ENCODE results near the gene RESP18.
A peak's percentile ranks its signal among the peaks of the same experiment; 100 is the strongest.

Gene RESP18

GRCh38 chr2:219332542-219332941 is at the start of gene RESP18:
Gene RESP18, minus strand, starts transcription at chr2:219332744.
- DNase-seq (ENCODE audit: low read depth in 2 of 2) = no peak

DNA sequence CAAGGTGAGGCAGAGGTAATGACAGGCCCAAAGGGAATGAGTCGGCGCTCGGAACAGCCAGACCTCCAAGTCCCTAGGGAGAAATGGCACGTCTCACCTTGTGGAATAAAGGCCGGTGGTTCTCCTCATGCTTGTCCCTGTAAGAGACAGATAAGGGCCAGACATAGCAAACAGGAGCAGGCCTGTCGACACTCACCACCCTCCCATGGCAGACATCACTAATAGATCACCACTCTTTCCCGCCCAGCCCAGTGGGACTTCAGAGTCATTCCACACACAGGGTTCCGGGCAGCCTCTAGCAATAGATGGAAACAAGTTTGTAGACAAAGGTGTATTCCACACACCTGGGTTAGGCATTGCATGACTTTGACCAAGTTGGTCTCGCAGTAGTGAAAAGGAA is 48.9 kb upstream of the RESP18 start:
- no peak for DNase-seq (ENCODE audit: low read depth in 2 of 2)

DNA sequence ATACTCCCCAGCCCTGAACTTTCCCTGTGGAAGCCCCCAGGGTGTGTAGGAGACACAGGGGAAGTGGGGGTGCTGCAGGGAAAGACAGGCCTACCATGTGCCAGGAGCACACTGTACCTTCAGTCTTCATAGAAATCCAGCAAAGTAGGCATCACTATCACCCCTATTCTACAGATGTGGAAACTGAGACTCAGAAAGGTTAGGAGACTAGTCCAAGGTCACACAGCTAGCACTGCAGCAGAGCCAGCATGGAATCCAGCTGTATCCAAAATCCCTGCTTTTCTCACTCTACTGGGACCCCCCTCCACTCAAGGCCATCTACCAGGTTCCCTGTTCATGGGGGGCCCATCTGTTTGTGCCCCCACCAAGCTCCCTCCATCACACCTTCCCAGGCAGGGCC is 48.4 kb upstream of the RESP18 start:
- no peak for DNase-seq (ENCODE audit: low read depth in 2 of 2)

DNA sequence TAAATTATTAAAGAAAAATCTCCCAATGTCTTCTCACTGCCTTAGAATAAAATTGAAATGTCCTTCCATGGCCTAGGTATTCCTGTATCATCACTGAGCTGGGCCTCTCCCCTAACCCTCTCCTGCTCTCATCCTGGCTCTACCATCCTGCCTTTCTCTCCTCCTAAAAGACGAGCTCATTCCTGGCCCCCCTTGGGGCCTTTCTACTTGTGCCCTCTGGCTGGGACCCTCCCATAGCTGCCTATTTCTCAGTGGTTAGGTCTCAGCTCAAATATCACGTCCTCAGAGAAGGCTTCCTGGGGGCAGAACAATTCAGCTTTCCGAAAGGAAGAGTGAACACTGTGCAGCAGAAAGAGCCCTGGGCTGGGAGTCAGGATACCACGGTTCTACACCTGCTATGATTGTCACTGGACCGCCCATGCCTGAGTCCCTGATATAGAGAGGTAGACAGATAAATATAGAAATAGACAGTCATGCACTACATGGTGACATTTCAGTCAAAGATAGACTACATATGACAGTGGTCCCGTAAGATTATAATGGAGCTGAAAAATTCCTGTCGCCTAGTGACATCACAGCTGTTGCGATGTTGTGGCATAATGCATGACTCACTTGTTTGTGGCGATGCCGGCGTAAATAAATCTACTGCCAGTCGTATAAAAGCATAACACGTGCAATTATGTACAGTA is 45.8 kb upstream of the RESP18 start:
- no peak for DNase-seq (ENCODE audit: low read depth in 2 of 2)

GRCh38 chr2:219369447-219369861 is 36.9 kb upstream of the RESP18 start:
- DNase-seq (ENCODE audit: low read depth in 2 of 2) = no peak

DNA sequence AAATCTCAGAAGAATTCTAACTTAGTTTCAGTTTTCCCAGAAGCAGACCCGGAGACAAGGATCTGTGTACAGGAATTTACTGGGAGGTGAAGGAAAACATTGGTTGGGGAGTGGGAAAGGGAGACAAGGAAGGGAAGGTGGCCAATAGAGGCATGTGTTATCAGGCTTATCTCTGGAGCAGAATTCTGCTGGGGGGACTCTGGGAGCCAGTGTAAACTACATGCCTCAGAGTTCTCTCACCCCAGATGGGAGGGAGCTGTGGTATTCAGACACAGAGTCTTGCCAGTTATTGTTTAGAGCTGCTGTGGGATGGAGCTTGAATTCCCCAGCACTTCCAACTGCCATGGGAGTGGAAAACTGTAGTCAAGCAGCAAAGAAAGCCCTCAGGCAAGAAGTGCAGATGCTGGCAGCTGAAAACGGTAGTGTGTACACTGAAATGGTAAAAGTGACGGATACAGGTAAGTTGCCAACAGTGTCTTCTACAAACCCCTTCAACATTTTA is 36.2 kb upstream of the RESP18 start:
- DNase-seq (ENCODE audit: low read depth in 2 of 2) = no peak

- no peak for DNase-seq (ENCODE audit: low read depth in 2 of 2)
Observed at GRCh38 chr2:219362524-219363164, 30.1 kb upstream of the RESP18 start.

DNA sequence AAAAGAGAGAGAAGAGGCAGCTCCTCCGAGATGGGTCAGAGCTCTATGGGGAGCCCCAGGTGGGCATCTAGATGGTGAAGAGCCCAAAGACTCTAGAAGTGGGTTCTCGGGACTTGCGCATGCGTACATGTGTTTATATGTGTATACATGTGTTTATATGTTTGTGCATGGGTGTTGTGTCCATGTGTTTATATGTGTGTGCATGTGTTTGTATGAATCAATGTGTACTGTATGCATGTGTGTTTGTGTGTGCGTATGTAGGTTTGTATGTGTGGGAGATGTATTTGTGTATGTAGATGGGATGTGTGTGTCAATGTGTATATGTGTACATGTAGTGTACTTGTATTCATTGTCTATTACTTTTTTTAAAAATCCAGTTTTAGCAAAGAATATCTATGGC is 29.5 kb upstream of the RESP18 start:
- no peak for DNase-seq (ENCODE audit: low read depth in 2 of 2)

DNA sequence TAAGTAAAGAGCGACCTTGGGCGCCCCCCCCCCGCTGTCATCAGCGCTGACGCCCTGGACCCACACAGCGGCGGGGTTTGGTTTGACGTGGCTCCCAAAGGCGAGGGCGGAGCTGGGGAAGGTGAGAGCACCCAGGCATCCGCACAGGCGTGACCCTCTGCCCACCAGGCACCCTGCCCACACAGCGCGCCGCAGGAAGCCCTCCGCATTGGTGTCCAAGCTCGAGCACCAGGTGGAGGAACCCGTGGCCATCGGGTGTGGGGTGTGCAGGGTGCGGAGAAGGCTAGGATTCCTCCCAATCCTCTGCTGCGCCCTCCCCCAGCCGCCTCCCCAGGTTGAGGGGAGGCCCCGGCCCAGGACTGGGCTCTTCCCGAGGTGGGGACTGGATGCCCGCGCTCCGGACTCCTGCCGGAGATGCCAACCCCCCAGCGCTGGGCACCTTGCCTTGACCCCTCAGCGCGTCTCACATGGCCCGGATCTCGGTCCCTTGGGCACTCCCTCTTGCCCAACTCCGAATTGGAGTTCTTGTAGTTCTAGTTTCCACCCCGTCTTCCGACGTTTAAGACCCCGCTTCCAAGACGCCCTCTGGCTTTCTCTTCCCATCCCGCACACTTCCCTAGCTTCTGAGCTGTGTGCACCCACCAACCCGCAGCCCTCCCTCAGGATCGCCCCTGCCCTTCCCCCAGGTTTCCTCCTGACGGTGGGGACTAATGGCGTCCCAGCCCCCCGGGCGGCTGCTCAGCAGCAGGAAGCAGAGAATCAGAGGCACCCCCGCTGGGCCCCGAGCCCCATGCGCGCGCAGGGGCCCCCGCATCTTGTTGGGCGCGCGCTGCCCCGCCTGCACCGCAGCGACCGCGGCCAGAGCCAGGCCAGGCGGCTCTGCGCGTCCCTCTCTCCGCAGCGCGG is 25.9 kb upstream of the RESP18 start:
- peak in 1 of 2 donors; percentile 11 for DNase-seq (ENCODE audit: low read depth in 2 of 2)

DNA sequence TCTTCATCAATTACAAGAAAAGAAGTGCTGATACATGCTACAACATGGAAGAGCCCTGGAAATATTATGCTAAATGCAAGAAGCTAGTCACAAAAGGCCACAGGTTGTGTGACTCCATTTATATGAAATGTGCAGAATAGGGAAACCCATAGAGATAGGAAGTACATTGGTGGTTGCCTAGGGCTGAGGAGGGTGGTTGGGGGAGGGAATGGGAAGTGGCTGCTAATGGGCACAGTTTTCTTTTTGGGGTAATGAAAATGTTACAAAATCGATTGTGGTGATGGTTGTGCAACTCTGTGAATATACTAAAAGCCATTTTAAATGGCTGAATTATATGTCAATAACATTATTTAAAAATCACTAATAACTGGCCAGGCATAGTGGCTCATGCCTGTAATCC is 24.3 kb upstream of the RESP18 start:
- DNase-seq (ENCODE audit: low read depth in 2 of 2) = no peak

DNA sequence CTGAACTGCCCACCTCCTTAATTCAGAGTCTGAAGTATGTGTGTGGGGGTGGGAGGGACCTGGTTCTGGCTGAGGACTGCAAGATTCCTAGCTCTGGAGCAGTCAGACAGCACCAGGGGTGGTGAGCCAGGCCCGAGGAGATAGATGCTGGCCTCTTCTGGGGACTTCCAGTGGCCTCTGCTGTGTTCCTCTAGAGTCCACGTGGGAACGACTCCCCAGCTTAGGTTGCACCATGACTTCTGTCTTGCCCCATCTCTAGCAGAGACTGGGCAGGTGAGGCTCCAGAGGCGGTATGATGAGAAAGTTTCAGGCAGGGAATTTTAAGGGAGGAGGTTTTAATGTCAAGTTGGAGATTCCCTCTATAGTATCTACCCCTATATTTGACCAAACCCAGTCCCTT is 22.0 kb upstream of the RESP18 start:
- no peak for DNase-seq (ENCODE audit: low read depth in 2 of 2)

GRCh38 chr2:219353129-219353528 is 20.6 kb upstream of the RESP18 start:
- no peak for DNase-seq (ENCODE audit: low read depth in 2 of 2)

- peak; percentile 57 to 66 for DNase-seq (ENCODE audit: low read depth in 2 of 2)
Observed at GRCh38 chr2:219352448-219353023, 20.0 kb upstream of the RESP18 start.

- no peak for DNase-seq (ENCODE audit: low read depth in 2 of 2)
Observed at GRCh38 chr2:219350710-219351221, 18.2 kb upstream of the RESP18 start.

DNA sequence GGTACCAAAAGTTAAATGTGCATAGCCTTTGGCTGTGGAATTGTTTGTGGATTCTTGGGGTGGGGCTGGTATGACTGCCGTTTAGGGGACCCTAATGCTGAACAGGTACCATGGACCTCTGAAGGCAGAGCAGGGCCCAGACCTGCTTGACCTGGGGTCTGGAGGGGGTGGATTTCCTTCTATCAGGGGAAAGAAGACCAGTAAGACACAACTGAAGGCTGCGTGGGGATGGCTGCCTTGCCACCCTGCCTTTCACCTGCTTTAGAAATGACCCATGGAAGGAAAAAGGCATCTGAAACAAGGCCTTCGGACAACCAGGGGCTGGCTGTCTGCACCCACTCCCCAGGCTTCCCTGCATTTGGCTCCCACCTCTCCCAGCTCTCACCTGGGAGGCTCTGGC is 17.7 kb upstream of the RESP18 start:
- no peak for DNase-seq (ENCODE audit: low read depth in 2 of 2)

GRCh38 chr2:219344751-219345430 is 12.3 kb upstream of the RESP18 start:
- DNase-seq (ENCODE audit: low read depth in 2 of 2) = no peak

DNA sequence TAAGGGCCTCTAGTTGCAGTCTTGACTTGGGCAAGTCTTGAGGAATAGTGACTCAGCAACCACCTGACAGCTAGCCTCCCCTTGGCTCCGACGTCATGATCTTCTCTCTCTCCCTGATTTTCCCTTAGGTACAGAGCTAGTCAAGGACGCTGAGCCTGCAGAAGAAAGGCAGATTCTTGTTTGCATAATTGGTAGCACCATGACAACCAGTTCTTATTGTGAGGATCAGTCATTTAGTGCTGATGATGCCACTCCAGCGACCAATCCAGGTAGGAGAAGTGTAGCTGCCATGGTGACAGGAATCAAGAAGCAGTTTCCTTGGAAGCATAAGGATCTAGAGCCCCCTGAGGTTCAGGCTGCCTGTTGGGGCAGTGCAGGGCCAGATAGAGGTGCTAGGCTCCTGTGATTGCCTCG is 2.8 kb upstream of the RESP18 start:
- no peak for DNase-seq (ENCODE audit: low read depth in 2 of 2)

GRCh38 chr2:219334076-219334475 is 1.5 kb upstream of the RESP18 start:
- DNase-seq (ENCODE audit: low read depth in 2 of 2) = no peak

- no peak for DNase-seq (ENCODE audit: low read depth in 2 of 2)
Observed at GRCh38 chr2:219331560-219332213, 857 bp downstream of the RESP18 start.

GRCh38 chr2:219327719-219328118 is 4.8 kb downstream of the RESP18 start:
- DNase-seq (ENCODE audit: low read depth in 2 of 2) = no peak
